GM12878 (cell line): Measurements from ENCODE around the gene SRGAP1. TPM values are rescaled to one million over a fixed set of nuclear protein-coding genes. Genes with fewer than 3 reads are reported as not detected.

Source experiments
- ATAC-seq: fragments of 200-7000 bp; cut with Tn5 transposase; 3 replicates; pipeline ENCODE4 v1.9.1; 2020; ENCODE audit warnings: mild to moderate bottlenecking, moderate library complexity
- BruUV-seq: library from RNA; stranded (reverse); fragments of 400-500 nt; replicated peaks from 2 replicates; lab custom pipeline; 2021; lab: Mats Ljungman, UMichigan
- CTCF ChIA-PET: fragments of 300-600 bp; sonication (Branson Sonifier 250); formaldehyde crosslinking; extraction: SDS; loops from one replicate; lab custom pipeline; 2021; ENCODE audit warnings: inconsistent platforms; lab: Yijun Ruan, JAX
- POLR2A ChIA-PET: fragments of 350-600 bp; formaldehyde crosslinking; extraction: SDS; loops from one replicate; lab custom pipeline; 2021; ENCODE audit warnings: inconsistent platforms; lab: Charles Lee
- RAD21 ChIA-PET: fragments of 300-600 bp; sonication (Branson Sonifier 250); formaldehyde crosslinking; loops from one replicate; lab custom pipeline; 2023; ENCODE audit warnings: antibody characterized with exemption; ENCODE audit not compliant: unreplicated experiment; lab: Charles Lee
- SMC1A ChIA-PET: fragments of 300-600 bp; sonication (Branson Sonifier 250); formaldehyde crosslinking; loops from one replicate; lab custom pipeline; 2023; ENCODE audit not compliant: unreplicated experiment, uncharacterized antibody; lab: Charles Lee
- DNase-seq: peaks from one replicate; pipeline ENCODE4 v3.0.0-alpha.2; 2011; ENCODE audit warnings: low read depth, low spot score
- FAIRE-seq: peaks from 3 replicates; lab custom pipeline; 2011; peaks lifted over from hg19 to GRCh38; lab: Jason Lieb, UNC
- H2AFZ ChIP-seq: 2 replicates; pipeline ENCODE4 v1.6.0; 2011; ENCODE audit warnings: low read depth, low read length, control low read depth; ENCODE audit not compliant: control insufficient read depth
- H3K27ac ChIP-seq: 2 replicates; pipeline ENCODE4 v1.5.1; 2011; ENCODE audit warnings: control low read depth; ENCODE audit not compliant: control insufficient read depth, insufficient read depth
- H3K27me3 ChIP-seq, 2 experiments: replicated peaks in 1 of 2; 2 replicates each; pipeline versions ENCODE4 v1.6.0 to v1.6.1; 2011; ENCODE audit warnings: low read length in 1 of 2; ENCODE audit not compliant: control insufficient read depth in 2 of 2, insufficient read depth in 2 of 2
- H3K36me3 ChIP-seq, 2 experiments: 2 replicates each; pipeline ENCODE4 v1.5.1; 2011; ENCODE audit warnings: low read length in 1 of 2; ENCODE audit not compliant: control insufficient read depth in 2 of 2, insufficient read depth in 2 of 2
- H3K4me1 ChIP-seq: 2 replicates; pipeline ENCODE4 v1.6.1; 2011; ENCODE audit warnings: mild to moderate bottlenecking, low read length, moderate library complexity, mixed read lengths; ENCODE audit not compliant: control insufficient read depth, insufficient read depth
- H3K4me2 ChIP-seq: 2 replicates; pipeline ENCODE4 v1.6.0; 2011; ENCODE audit warnings: control low read depth; ENCODE audit not compliant: control insufficient read depth, insufficient read depth
- H3K4me3 ChIP-seq: fragments of 200-600 bp; sonication (generic); 2 replicates; pipeline ENCODE4 v1.5.1; 2016
- H3K79me2 ChIP-seq: 2 replicates; pipeline ENCODE4 v1.6.0; 2011; ENCODE audit warnings: low read length; ENCODE audit not compliant: control insufficient read depth, insufficient read depth
- H3K9ac ChIP-seq: 2 replicates; pipeline ENCODE4 v1.8.0; 2011; ENCODE audit warnings: low read length, control low read depth, mixed read lengths; ENCODE audit not compliant: control insufficient read depth, insufficient read depth
- H3K9me3 ChIP-seq: replicated peaks from 3 replicates; pipeline ENCODE4 v1.5.1; 2011; ENCODE audit warnings: mild to moderate bottlenecking, low read length; ENCODE audit not compliant: control insufficient read depth, insufficient read depth
- H4K20me1 ChIP-seq: 2 replicates; pipeline ENCODE4 v1.6.0; 2011; ENCODE audit not compliant: control insufficient read depth, insufficient read depth
- CHD4 ChIP-seq: fragments of 200-600 bp; sonication (generic); IDR thresholded peaks from 2 replicates; pipeline ENCODE4 v1.6.1; 2016; ENCODE audit warnings: mild to moderate bottlenecking
- FOXM1 ChIP-seq: IDR thresholded peaks from 2 replicates; pipeline ENCODE4 v1.6.1; 2012; ENCODE audit warnings: low read depth, mild to moderate bottlenecking, inconsistent platforms, low read length, moderate library complexity
- GATAD2B ChIP-seq: fragments of 450-650 bp; conservative IDR thresholded peaks from 2 replicates; pipeline ENCODE4 v1.6.1; 2017; ENCODE audit warnings: low read depth, mild to moderate bottlenecking, moderate library complexity
- NBN ChIP-seq: fragments of 450-650 bp; IDR thresholded peaks from 2 replicates; pipeline ENCODE4 v1.6.1; 2016
- NFIC ChIP-seq: IDR thresholded peaks from 2 replicates; pipeline ENCODE4 v1.6.1; 2012; ENCODE audit warnings: low read depth, mild to moderate bottlenecking, inconsistent platforms, low read length, moderate library complexity
- NFYB ChIP-seq: IDR thresholded peaks from 2 replicates; pipeline ENCODE4 v1.6.1; 2011; ENCODE audit warnings: low read depth, mild to moderate bottlenecking, low read length, improper control_type of control experiment, moderate library complexity; ENCODE audit not compliant: insufficient read depth
- PBX3 ChIP-seq: IDR thresholded peaks from 2 replicates; pipeline ENCODE4 v1.6.1; 2011; ENCODE audit warnings: mild to moderate bottlenecking, low read depth, low read length, moderate library complexity; ENCODE audit not compliant: insufficient replicate concordance
- RAD21 ChIP-seq: IDR thresholded peaks from 2 replicates; pipeline ENCODE4 v1.6.1; 2011; ENCODE audit warnings: mild to moderate bottlenecking, low read depth, low read length, moderate library complexity; ENCODE audit not compliant: insufficient read depth
- STAT1 ChIP-seq: fragments of 450-650 bp; conservative IDR thresholded peaks from 2 replicates; pipeline ENCODE4 v1.6.1; 2014; ENCODE audit warnings: antibody characterized with exemption, mild to moderate bottlenecking
- SUZ12 ChIP-seq: fragments of 200-600 bp; sonication (generic); IDR thresholded peaks from one replicate; pipeline ENCODE4 v1.6.1; 2018; ENCODE audit warnings: antibody characterized with exemption, mild to moderate bottlenecking; ENCODE audit not compliant: unreplicated experiment
- ZBTB4 ChIP-seq: fragments of 450-650 bp; formaldehyde crosslinking; IDR thresholded peaks from 2 replicates; pipeline ENCODE4 v1.4.0; 2022; ENCODE audit warnings: mild to moderate bottlenecking, moderate library complexity
- ZNF384 ChIP-seq: IDR thresholded peaks from 2 replicates; pipeline ENCODE4 v1.6.1; 2012; ENCODE audit warnings: low read depth, mild to moderate bottlenecking, low read length, improper control_type of control experiment, borderline replicate concordance
- WGBS: methylation state at CpG from one replicate; pipeline ENCODE4 v1.1.6; 2016; ENCODE audit warnings: low lambda C conversion rate; ENCODE audit not compliant: insufficient replicate concordance, insufficient coverage; ENCODE audit errors: missing lambda C conversion rate; 5-methylcytosine and 5-hydroxymethylcytosine counted together
- in situ Hi-C: fragments of 300-500 bp; cut with MboI; formaldehyde crosslinking; loops from 9 replicates; pipeline ENCODE4 v1.14.3; 2018; ENCODE audit warnings: mixed read lengths
- intact Hi-C: fragments of 100-400 bp; cut with micrococcal nuclease; formaldehyde crosslinking; loops from one replicate; pipeline ENCODE4 v1.14.2; 2022; ENCODE audit not compliant: unreplicated experiment
- polyA plus RNA-seq, 11 experiments: library from polyadenylated mRNA; depleted of rRNA in 4 of 11; unstranded in 6 of 11; stranded (reverse) in 5 of 11; fragments of >200 nt; fragmentation: Nextera tagmentation in 4 of 11; fragmentation: Illumina TruSeq in 1 of 11; extraction: Ambion mirVana in 4 of 11; extraction: Trizol in 1 of 11; gene quantifications; 1 replicate in 1 of 11; 2 replicates in 10 of 11; pipeline versions ENCODE4 v1.2.1 to v1.2.3, GENCODE V29; 2011 to 2016; ENCODE audit warnings: inconsistent platforms in 2 of 11, missing spikeins in 2 of 11, low read depth in 1 of 11
- total RNA-seq, 4 experiments: library from RNA; depleted of rRNA in 3 of 4; stranded (reverse); fragments of >200 nt in 3 of 4; fragmentation: Illumina TruSeq in 1 of 4; extraction: Trizol in 1 of 4; gene quantifications; 2 replicates each; pipeline versions ENCODE4 v1.2.1 to v1.2.3, GENCODE V29; 2013 to 2021

The SRGAP1 gene
- total and polyA plus RNA-seq, 10 of the 15 experiments (the other 5 are each of a cell fraction or from before 2014, with no cell fraction given), result 0.16 to 0.85 (median 0.46) TPM

GRCh38 chr12:63929426-63929825, 84.9 kb downstream of the SRGAP1 start (continued):
- no peak for TF ChIP-seq ZBTB4 (CRISPR knock-in tag)
- no peak for TF ChIP-seq NBN
- TF ChIP-seq ZNF384, result no peak
- TF ChIP-seq STAT1, result no peak
- TF ChIP-seq SUZ12, result no peak
- no peak for TF ChIP-seq CHD4
- no peak for TF ChIP-seq NFYB
- TF ChIP-seq RAD21, result no peak
- no peak for TF ChIP-seq PBX3

- Histone ChIP-seq H3K9ac (no peak overlapping the region), H4K20me1 (no peaks in the 10 kb centered on the region), H3K9me3 (no peaks in the 10 kb centered on the region), H3K4me1 (0 out of 2 replicates have a peak, but pooled peaks cover 3% of the 10 kb centered on the region), H2AFZ (no peak overlapping the region), H3K27ac (no peak overlapping the region), H3K4me3 (no peak overlapping the region), H3K36me3 (no peaks in the 10 kb centered on the region), H3K79me2 (no peaks in the 10 kb centered on the region), H3K27me3 (no peaks in the 10 kb centered on the region), H3K4me2 (no peak overlapping the region)
- ATAC-seq (0 out of 3 replicates have a peak, but pooled peaks have one; percentile 20), FAIRE-seq (no peak), DNase-seq (no peak)
- TF ChIP-seq NFIC, result peak; percentile 58; the same call in 1 of the 2 replicates
- TF ChIP-seq GATAD2B, result no peak
- TF ChIP-seq FOXM1, result peak; percentile 27; the same call in 1 of the 2 replicates
- intact Hi-C loops, result no loop called here
- in situ Hi-C loops, result no loop called here
- SMC1A ChIA-PET, result interaction anchor here (0.6 kb wide), 1 partner anchor 1247 kb away, joined by 3 read pairs; no protein-coding TSS in a partner anchor
- BruUV-seq, result no TSS peak
- RAD21 ChIA-PET, result no interaction called here
- POLR2A ChIA-PET, result interaction anchor here (0.5 kb wide), 1 partner anchor 18 kb away, joined by 3 read pairs; no protein-coding TSS in a partner anchor
- WGBS, result 21% methylated on average over 3 of the region's 3 CpGs
- CTCF ChIA-PET, result no interaction called here
Measured at GRCh38 chr12:63930971-63931370, 86.5 kb downstream of the SRGAP1 start.
